OCI-LY1 (cell line): ENCODE measurements around the gene F2R.
"Not testable (repeated sequence)": the region's sequence is repeated elsewhere in the genome, so short reads cannot be mapped to it uniquely, and the experiment has no call there.

Source experiments
- H2AFZ ChIP-seq: fragments of 200-600 bp; sonication (generic), shearing (Covaris generic); 2 replicates; pipeline ENCODE4 v1.6.0; 2014; ENCODE audit warnings: antibody characterized with exemption, mild to moderate bottlenecking, low read length
- H3F3A ChIP-seq: fragments of 200-600 bp; sonication (generic), shearing (Covaris generic); 2 replicates; pipeline ENCODE4 v1.6.0; 2014; ENCODE audit warnings: mild to moderate bottlenecking, antibody characterized with exemption, low read length, moderate library complexity; ENCODE audit not compliant: insufficient read depth
- H3K27ac ChIP-seq: fragments of 200-600 bp; sonication (generic); 2 replicates; pipeline ENCODE4 v1.5.1; 2014; ENCODE audit warnings: low read length, mixed run types, mild to moderate bottlenecking, low read depth; ENCODE audit not compliant: poor library complexity, severe bottlenecking
- H3K27me3 ChIP-seq: fragments of 200-600 bp; sonication (generic); 2 replicates; pipeline ENCODE4 v1.6.0; 2014; ENCODE audit warnings: antibody characterized with exemption, mild to moderate bottlenecking, low read length, moderate library complexity; ENCODE audit not compliant: insufficient read depth
- H3K36me3 ChIP-seq: fragments of 200-600 bp; sonication (generic); 2 replicates; pipeline ENCODE4 v1.6.1; 2014; ENCODE audit warnings: mild to moderate bottlenecking, antibody characterized with exemption, low read length, moderate library complexity, mixed read lengths; ENCODE audit not compliant: insufficient read depth
- H3K4me1 ChIP-seq: fragments of 200-600 bp; sonication (generic); 2 replicates; pipeline ENCODE4 v1.5.1; 2014; ENCODE audit warnings: mild to moderate bottlenecking, low read length, moderate library complexity; ENCODE audit not compliant: insufficient read depth, severe bottlenecking
- H3K4me2 ChIP-seq: fragments of 200-600 bp; sonication (generic), shearing (Covaris generic); 2 replicates; pipeline ENCODE4 v1.6.1; 2014; ENCODE audit warnings: low read length
- H3K4me3 ChIP-seq: fragments of 200-600 bp; sonication (generic); 2 replicates; pipeline ENCODE4 v1.5.1; 2014; ENCODE audit warnings: low read length, low read depth, mild to moderate bottlenecking, mixed read lengths; ENCODE audit not compliant: poor library complexity, severe bottlenecking
- H3K79me2 ChIP-seq: fragments of 200-600 bp; shearing (Covaris generic); 2 replicates; pipeline ENCODE4 v1.6.1; 2016; ENCODE audit warnings: mixed run types, low read length, mixed read lengths; ENCODE audit not compliant: insufficient read depth
- H3K9ac ChIP-seq: fragments of 200-600 bp; sonication (generic), shearing (Covaris generic); 2 replicates; pipeline ENCODE4 v1.6.1; 2014; ENCODE audit warnings: mild to moderate bottlenecking, low read length, mixed read lengths
- H3K9me2 ChIP-seq: fragments of 200-600 bp; sonication (generic), shearing (Covaris generic); 2 replicates; pipeline ENCODE4 v1.6.1; 2014; ENCODE audit warnings: low read depth, mild to moderate bottlenecking, low read length, mixed read lengths
- H3K9me3 ChIP-seq: fragments of 200-600 bp; shearing (Covaris generic); 2 replicates; pipeline ENCODE4 v1.6.1; 2014; ENCODE audit warnings: low read length, mixed read lengths
- H4K20me1 ChIP-seq: fragments of 200-600 bp; sonication (generic), shearing (Covaris generic); 2 replicates; pipeline ENCODE4 v1.6.0; 2016; ENCODE audit warnings: mild to moderate bottlenecking, low read length; ENCODE audit not compliant: insufficient read depth
- EZH2 ChIP-seq: fragments of 200-600 bp; sonication (generic), shearing (Covaris generic); IDR thresholded peaks from 2 replicates; pipeline ENCODE4 v1.8.0; 2017; ENCODE audit warnings: borderline replicate concordance, mixed run types, mild to moderate bottlenecking, antibody characterized with exemption, low read length, moderate library complexity, mixed read lengths
- TF ChIP-seq, protein P1 (sequence below): fragments of 200-600 bp; sonication (generic), shearing (Covaris generic); IDR thresholded peaks from 2 replicates; pipeline ENCODE4 v1.5.1; 2017; ENCODE audit warnings: mild to moderate bottlenecking, antibody characterized with exemption, low read length, moderate library complexity, mixed read lengths

F2R gene

DNA sequence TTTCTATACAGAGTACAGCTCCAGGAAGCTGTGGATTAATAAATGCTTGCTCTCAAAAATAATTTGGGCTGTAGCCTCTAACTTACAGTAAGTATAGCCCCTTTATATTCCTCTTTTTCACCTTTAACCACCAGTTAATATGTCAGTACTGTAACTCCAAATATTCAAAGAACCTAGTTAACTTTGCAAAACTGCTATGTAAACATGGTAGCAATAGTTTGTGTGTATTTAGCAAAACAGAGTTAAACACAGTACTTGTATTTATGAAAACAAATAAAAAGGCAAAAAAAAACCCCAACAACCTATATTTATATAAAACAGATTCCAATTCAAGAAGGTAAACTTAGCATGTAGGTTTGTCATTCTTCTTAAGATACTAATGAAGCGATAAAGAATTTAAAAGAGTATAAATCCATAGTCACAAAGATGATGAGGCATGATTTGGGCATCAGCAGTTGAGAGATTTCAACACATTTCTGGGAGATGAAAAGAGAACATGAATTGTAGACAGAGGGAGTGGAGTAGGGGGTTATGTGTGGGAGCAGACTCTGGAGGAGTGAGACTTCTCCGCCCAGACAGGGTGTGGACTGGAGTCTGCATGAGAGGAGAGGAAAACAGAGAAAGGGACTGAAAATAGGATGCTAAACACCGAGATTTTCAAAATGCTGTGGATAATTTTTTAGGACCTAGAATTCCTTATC, 55.9 kb downstream of the F2R start:
- H3K9me3 ChIP-seq: no peaks in the 10 kb centered on the region
- H3K79me2 ChIP-seq: no peaks in the 10 kb centered on the region
- no peaks in the 10 kb centered on the region for H3K9me2 ChIP-seq
- no peak overlapping the region for H2AFZ ChIP-seq
- TF ChIP-seq, protein P1, sequence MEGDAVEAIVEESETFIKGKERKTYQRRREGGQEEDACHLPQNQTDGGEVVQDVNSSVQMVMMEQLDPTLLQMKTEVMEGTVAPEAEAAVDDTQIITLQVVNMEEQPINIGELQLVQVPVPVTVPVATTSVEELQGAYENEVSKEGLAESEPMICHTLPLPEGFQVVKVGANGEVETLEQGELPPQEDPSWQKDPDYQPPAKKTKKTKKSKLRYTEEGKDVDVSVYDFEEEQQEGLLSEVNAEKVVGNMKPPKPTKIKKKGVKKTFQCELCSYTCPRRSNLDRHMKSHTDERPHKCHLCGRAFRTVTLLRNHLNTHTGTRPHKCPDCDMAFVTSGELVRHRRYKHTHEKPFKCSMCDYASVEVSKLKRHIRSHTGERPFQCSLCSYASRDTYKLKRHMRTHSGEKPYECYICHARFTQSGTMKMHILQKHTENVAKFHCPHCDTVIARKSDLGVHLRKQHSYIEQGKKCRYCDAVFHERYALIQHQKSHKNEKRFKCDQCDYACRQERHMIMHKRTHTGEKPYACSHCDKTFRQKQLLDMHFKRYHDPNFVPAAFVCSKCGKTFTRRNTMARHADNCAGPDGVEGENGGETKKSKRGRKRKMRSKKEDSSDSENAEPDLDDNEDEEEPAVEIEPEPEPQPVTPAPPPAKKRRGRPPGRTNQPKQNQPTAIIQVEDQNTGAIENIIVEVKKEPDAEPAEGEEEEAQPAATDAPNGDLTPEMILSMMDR: no peak
- no peak for TF ChIP-seq EZH2
- H3K36me3 ChIP-seq: no peaks in the 10 kb centered on the region
- no peak overlapping the region for H3K9ac ChIP-seq
- no peak overlapping the region for H3K4me2 ChIP-seq
- no peaks in the 10 kb centered on the region for H3K27me3 ChIP-seq
- no peaks in the 10 kb centered on the region for H3F3A ChIP-seq
- no peak overlapping the region for H3K27ac ChIP-seq
- no peak overlapping the region for H3K4me3 ChIP-seq
- H3K4me1 ChIP-seq: no peaks in the 10 kb centered on the region
- H4K20me1 ChIP-seq: no peaks in the 10 kb centered on the region

DNA sequence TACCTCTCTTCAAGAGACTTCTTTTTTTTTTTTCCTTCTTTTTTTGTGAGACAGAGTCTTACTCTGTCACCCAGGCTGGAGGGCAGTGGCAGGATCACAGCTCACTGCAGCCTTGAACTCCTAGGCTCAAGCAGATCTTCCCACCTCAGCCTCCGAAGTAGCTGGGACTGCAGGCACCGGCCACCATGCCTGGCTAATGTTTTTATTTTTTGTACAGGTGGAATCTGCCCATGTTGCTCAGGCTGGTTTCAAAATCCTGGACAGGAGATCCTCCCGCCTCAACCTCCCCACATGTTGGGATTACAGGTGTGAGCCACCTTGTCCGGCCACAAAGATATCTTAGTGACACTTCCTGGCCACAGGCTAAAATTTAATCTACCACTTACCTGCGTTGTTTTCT, 60.0 kb downstream of the F2R start:
- Histone ChIP-seq H3K9me2 (no peaks in the 10 kb centered on the region), H3K36me3 (no peaks in the 10 kb centered on the region), H3K4me3 (no peak overlapping the region), H2AFZ (no peak overlapping the region), H3K4me1 (no peaks in the 10 kb centered on the region), H3K9me3 (no peaks in the 10 kb centered on the region), H3K79me2 (no peaks in the 10 kb centered on the region), H3K27me3 (no peaks in the 10 kb centered on the region), H3F3A (no peaks in the 10 kb centered on the region), H4K20me1 (no peaks in the 10 kb centered on the region), H3K4me2 (no peak overlapping the region), H3K27ac (no peak overlapping the region), H3K9ac (no peak overlapping the region)
- TF ChIP-seq, protein P1: no peak
- TF ChIP-seq EZH2: no peak

DNA sequence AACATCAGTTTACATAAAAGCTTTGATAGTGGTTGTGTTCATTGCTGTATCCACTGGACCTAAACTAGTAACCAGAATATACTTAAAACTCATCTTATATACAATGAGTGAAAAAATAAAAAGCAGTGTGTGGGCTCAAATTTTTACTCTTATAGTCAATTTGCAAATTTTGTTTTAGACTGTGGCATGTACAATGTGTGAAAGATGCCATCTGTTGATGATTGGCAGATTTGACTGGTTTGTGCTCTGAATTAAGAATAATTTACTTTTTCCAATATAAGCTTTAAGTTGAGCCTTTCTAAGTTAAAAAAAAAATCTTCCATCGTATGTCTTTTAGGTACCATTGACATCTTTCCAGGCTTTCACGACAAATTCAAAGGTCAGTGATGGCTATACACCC, 60.5 kb downstream of the F2R start:
- TF ChIP-seq EZH2: no peak
- TF ChIP-seq, protein P1: no peak

DNA sequence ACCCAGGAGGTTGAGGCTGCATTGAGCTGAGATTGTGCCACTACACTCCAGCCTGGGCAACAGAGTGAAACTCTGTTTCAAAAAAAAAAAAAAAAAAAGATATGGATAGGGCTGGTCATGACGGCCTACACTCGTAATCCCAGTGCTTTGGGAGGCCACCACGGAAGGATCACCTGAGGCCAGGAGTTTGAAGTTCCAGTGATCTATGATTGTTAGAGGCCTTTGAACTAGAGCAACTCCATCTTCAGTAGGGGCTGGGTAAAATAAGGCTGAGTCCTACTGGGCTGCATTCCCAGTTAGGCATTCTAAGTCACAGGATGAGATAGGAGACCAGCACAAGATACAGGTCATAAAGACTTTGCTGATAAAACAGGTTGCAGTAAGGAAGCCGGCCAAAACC, 64.7 kb downstream of the F2R start:
- not testable (repeated sequence) for H2AFZ ChIP-seq, H3K27me3 ChIP-seq, H3K36me3 ChIP-seq, H3K27ac ChIP-seq, H3K79me2 ChIP-seq, H4K20me1 ChIP-seq, H3K4me2 ChIP-seq, H3F3A ChIP-seq, H3K4me1 ChIP-seq, H3K9me2 ChIP-seq, H3K9ac ChIP-seq, H3K4me3 ChIP-seq, H3K9me3 ChIP-seq

More for the DNA sequence above, 60.5 kb downstream of the F2R start:
- Histone ChIP-seq H3K9me3 (no peaks in the 10 kb centered on the region), H3K4me2 (no peak overlapping the region), H3K4me1 (no peaks in the 10 kb centered on the region), H4K20me1 (no peaks in the 10 kb centered on the region), H2AFZ (no peak overlapping the region), H3K4me3 (no peak overlapping the region), H3K27me3 (no peaks in the 10 kb centered on the region), H3K27ac (no peak overlapping the region), H3F3A (no peaks in the 10 kb centered on the region), H3K9ac (no peak overlapping the region), H3K9me2 (no peaks in the 10 kb centered on the region), H3K36me3 (no peaks in the 10 kb centered on the region), H3K79me2 (no peaks in the 10 kb centered on the region)
